Adipocyte (in vitro differentiated cells): ENCODE results near the gene CGNL1.

Source experiments
- DNase-seq: peaks from one replicate; pipeline ENCODE4 v3.0.0-alpha.2; 2015; ENCODE audit warnings: low read depth
- H3K27me3 ChIP-seq: replicated peaks from 2 replicates; pipeline ENCODE4 v1.7.0; 2013; ENCODE audit warnings: mild to moderate bottlenecking, low read length, moderate library complexity; ENCODE audit not compliant: control insufficient read depth, insufficient read depth
- H3K36me3 ChIP-seq: 2 replicates; pipeline ENCODE4 v1.7.0; 2013; ENCODE audit warnings: low read length, mild to moderate bottlenecking, moderate library complexity; ENCODE audit not compliant: control insufficient read depth, insufficient read depth, severe bottlenecking
- H3K4me1 ChIP-seq: 2 replicates; pipeline ENCODE4 v1.7.0; 2013; ENCODE audit warnings: mild to moderate bottlenecking, low read length, moderate library complexity; ENCODE audit not compliant: control insufficient read depth, insufficient read depth
- H3K4me3 ChIP-seq: 2 replicates; pipeline ENCODE4 v1.7.0; 2013; ENCODE audit warnings: mild to moderate bottlenecking, low read length, moderate library complexity
- H3K9ac ChIP-seq: 2 replicates; pipeline ENCODE4 v1.7.0; 2013; ENCODE audit warnings: mild to moderate bottlenecking, low read length, moderate library complexity
- H3K9me3 ChIP-seq: 2 replicates; pipeline ENCODE4 v1.7.0; 2013; ENCODE audit warnings: mild to moderate bottlenecking, low read length, moderate library complexity; ENCODE audit not compliant: control insufficient read depth

CGNL1 gene

GRCh38 chr15:57337868-57338411 is 38.4 kb upstream of the CGNL1 start:
- H3K27me3 ChIP-seq = peaks cover 4% of the 10 kb centered on the region
- H3K36me3 ChIP-seq = no peaks in the 10 kb centered on the region
- H3K4me3 ChIP-seq = no peak overlapping the region
- H3K9ac ChIP-seq = no peak overlapping the region
- no peak for DNase-seq
- no peaks in the 10 kb centered on the region for H3K9me3 ChIP-seq
- H3K4me1 ChIP-seq = no peaks in the 10 kb centered on the region

GRCh38 chr15:57339321-57339720 is 37.0 kb upstream of the CGNL1 start:
- Histone ChIP-seq H3K4me1 (no peaks in the 10 kb centered on the region), H3K27me3 (peaks cover 11% of the 10 kb centered on the region), H3K9ac (no peak overlapping the region), H3K36me3 (no peaks in the 10 kb centered on the region), H3K9me3 (no peaks in the 10 kb centered on the region), H3K4me3 (no peak overlapping the region)
- no peak for DNase-seq

- DNase-seq = peak; percentile 83
- no peaks in the 10 kb centered on the region for H3K9me3 ChIP-seq
- no peaks in the 10 kb centered on the region for H3K4me1 ChIP-seq
Observed at GRCh38 chr15:57340682-57341259, 35.5 kb upstream of the CGNL1 start.

GRCh38 chr15:57343048-57343447 is 33.3 kb upstream of the CGNL1 start:
- H3K9me3 ChIP-seq = peaks cover 3% of the 10 kb centered on the region
- H3K4me1 ChIP-seq = no peaks in the 10 kb centered on the region

More at GRCh38 chr15:57340682-57341259, 35.5 kb upstream of the CGNL1 start:
- H3K4me3 ChIP-seq = no peak overlapping the region
- no peaks in the 10 kb centered on the region for H3K36me3 ChIP-seq
- H3K27me3 ChIP-seq = peaks cover 14% of the 10 kb centered on the region
- H3K9ac ChIP-seq = no peak overlapping the region

GRCh38 chr15:57343498-57343897 is 32.8 kb upstream of the CGNL1 start:
- Histone ChIP-seq H3K4me1 (no peaks in the 10 kb centered on the region), H3K4me3 (no peak overlapping the region), H3K9me3 (peaks cover 6% of the 10 kb centered on the region), H3K27me3 (peaks cover 14% of the 10 kb centered on the region), H3K36me3 (no peaks in the 10 kb centered on the region), H3K9ac (no peak overlapping the region)
- no peak for DNase-seq

More at GRCh38 chr15:57343048-57343447, 33.3 kb upstream of the CGNL1 start:
- Histone ChIP-seq H3K4me3 (no peak overlapping the region), H3K36me3 (no peaks in the 10 kb centered on the region), H3K27me3 (peaks cover 14% of the 10 kb centered on the region), H3K9ac (no peak overlapping the region)
- no peak for DNase-seq

- Histone ChIP-seq H3K9me3 (peaks cover 6% of the 10 kb centered on the region), H3K36me3 (no peaks in the 10 kb centered on the region)
- no peak for DNase-seq
Observed at GRCh38 chr15:57344282-57344681, 32.0 kb upstream of the CGNL1 start.

GRCh38 chr15:57345584-57345983 is 30.7 kb upstream of the CGNL1 start:
- Histone ChIP-seq H3K4me1 (no peaks in the 10 kb centered on the region), H3K27me3 (peaks cover 14% of the 10 kb centered on the region), H3K9ac (no peak overlapping the region), H3K9me3 (peaks cover 6% of the 10 kb centered on the region), H3K36me3 (no peaks in the 10 kb centered on the region), H3K4me3 (no peak overlapping the region)
- DNase-seq = no peak

More at GRCh38 chr15:57344282-57344681, 32.0 kb upstream of the CGNL1 start:
- peaks cover 14% of the 10 kb centered on the region for H3K27me3 ChIP-seq
- H3K4me1 ChIP-seq = no peaks in the 10 kb centered on the region
- H3K9ac ChIP-seq = no peak overlapping the region
- H3K4me3 ChIP-seq = no peak overlapping the region

GRCh38 chr15:57348081-57348480 is 28.2 kb upstream of the CGNL1 start:
- DNase-seq = no peak
- H3K36me3 ChIP-seq = no peaks in the 10 kb centered on the region

GRCh38 chr15:57352535-57353316 is 23.6 kb upstream of the CGNL1 start:
- Histone ChIP-seq H3K4me1 (no peaks in the 10 kb centered on the region), H3K27me3 (peaks cover 35% of the 10 kb centered on the region), H3K9me3 (peaks cover 6% of the 10 kb centered on the region), H3K9ac (no peak overlapping the region), H3K4me3 (no peak overlapping the region), H3K36me3 (no peaks in the 10 kb centered on the region)
- DNase-seq = no peak

More at GRCh38 chr15:57348081-57348480, 28.2 kb upstream of the CGNL1 start:
- H3K9ac ChIP-seq = no peak overlapping the region
- peaks cover 6% of the 10 kb centered on the region for H3K9me3 ChIP-seq
- H3K4me1 ChIP-seq = no peaks in the 10 kb centered on the region
- H3K27me3 ChIP-seq = peaks cover 9% of the 10 kb centered on the region
- no peak overlapping the region for H3K4me3 ChIP-seq

GRCh38 chr15:57353317-57353804 is 22.9 kb upstream of the CGNL1 start:
- Histone ChIP-seq H3K9ac (no peak overlapping the region), H3K4me3 (no peak overlapping the region), H3K36me3 (no peaks in the 10 kb centered on the region), H3K4me1 (no peaks in the 10 kb centered on the region), H3K27me3 (peaks cover 35% of the 10 kb centered on the region), H3K9me3 (no peaks in the 10 kb centered on the region)
- no peak for DNase-seq

- Histone ChIP-seq H3K4me3 (no peak overlapping the region), H3K27me3 (peaks cover 35% of the 10 kb centered on the region), H3K4me1 (no peaks in the 10 kb centered on the region), H3K9me3 (no peaks in the 10 kb centered on the region), H3K9ac (no peak overlapping the region), H3K36me3 (no peaks in the 10 kb centered on the region)
- no peak for DNase-seq
Observed at GRCh38 chr15:57354436-57355123, 21.7 kb upstream of the CGNL1 start.
